Subcutaneous adipose tissue (tissue), 4 donors: ENCODE results near the gene ATG7. TPM values are rescaled to one million over a fixed set of nuclear protein-coding genes. Genes with fewer than 3 reads are reported as not detected.

Experiments
- CTCF ChIP-seq: fragments of 450-650 bp; IDR thresholded peaks from one replicate; pipeline ENCODE4 v1.5.1; 2016; ENCODE audit warnings: low read depth, mild to moderate bottlenecking, control low read depth, antibody characterized with exemption, moderate library complexity
- total RNA-seq, 4 donors: library from RNA; depleted of rRNA; stranded (reverse); fragments of >200 nt; gene quantifications; one replicate each; pipeline ENCODE4 v1.1.0, GENCODE V29; 2016

Gene ATG7
- total RNA-seq, 4 donors from 2014 or later, result 55.0 to 130 (median 87.5) TPM

GRCh38 chr3:11552289-11553264 lies 280.4 kb downstream of the ATG7 start:
- TF ChIP-seq CTCF, result no peak

- no peak for TF ChIP-seq CTCF
Observed at GRCh38 chr3:11553436-11554235, 281.4 kb downstream of the ATG7 start.

- TF ChIP-seq CTCF, result no peak
Observed at GRCh38 chr3:11554236-11554610, 282.0 kb downstream of the ATG7 start.

- no peak for TF ChIP-seq CTCF
Observed at GRCh38 chr3:11554666-11555065, 282.5 kb downstream of the ATG7 start.

GRCh38 chr3:11555211-11555782 lies 283.1 kb downstream of the ATG7 start:
- no peak for TF ChIP-seq CTCF

GRCh38 chr3:11555881-11556633 lies 283.9 kb downstream of the ATG7 start:
- TF ChIP-seq CTCF, result no peak
